CD4-positive, alpha-beta T cell treated with Interleukin-15 for 1 hour (primary cell): Measurements from ENCODE around the gene ATP8A1.

Source experiments
- DNase-seq: peaks from one replicate; pipeline ENCODE4 v3.0.0-alpha.2; 2020

The ATP8A1 gene

DNA sequence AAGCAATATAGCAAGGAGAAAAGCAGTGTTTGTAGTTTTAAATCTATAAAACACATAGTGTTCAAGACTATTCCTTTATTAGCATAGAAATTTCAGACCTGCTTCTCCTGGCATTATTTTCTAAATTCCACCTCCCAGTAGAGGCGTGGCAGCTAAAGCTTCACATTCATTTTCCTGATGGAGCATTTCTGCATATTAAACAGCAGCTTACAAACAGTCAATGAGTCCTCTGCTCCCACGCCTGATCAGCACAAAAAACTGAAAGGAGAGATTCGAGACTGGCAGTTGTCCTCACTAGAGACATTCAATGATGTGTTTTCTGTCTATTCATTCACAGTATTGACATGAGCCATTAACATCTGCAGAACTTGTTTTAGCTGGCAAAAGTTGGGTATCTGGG lies 198.2 kb downstream of the ATP8A1 start:
- no peak for DNase-seq

DNA sequence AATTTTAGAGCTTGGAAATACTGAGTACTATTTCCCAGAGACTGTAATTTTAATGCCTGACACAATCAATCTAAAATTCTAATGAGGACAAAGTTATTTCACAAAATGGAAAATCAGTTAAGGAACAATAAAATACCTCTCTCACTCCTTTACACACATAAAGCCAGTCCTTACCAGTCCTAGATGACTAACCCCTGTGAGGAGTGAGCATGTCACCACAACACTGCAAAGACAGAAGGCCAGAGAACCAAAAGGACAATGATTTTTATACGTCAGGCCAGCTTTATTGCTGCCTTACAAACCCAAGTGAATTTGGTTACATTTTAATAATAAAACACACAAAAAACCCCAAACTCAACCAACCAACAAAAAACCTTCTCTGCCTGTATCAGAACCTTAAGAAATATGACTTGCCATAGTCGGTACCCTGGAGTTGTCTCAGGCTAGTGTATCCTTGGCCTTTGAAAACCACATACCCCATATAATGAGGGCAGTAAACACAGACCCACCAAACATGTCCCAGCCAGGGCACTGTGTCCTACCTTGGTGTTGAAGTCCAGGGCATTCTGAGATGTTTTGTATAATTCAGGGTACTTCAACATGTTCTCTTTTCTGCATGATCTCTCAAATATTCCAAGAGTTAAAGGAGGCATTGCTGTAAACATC lies 202.0 kb downstream of the ATP8A1 start:
- no peak for DNase-seq

DNA sequence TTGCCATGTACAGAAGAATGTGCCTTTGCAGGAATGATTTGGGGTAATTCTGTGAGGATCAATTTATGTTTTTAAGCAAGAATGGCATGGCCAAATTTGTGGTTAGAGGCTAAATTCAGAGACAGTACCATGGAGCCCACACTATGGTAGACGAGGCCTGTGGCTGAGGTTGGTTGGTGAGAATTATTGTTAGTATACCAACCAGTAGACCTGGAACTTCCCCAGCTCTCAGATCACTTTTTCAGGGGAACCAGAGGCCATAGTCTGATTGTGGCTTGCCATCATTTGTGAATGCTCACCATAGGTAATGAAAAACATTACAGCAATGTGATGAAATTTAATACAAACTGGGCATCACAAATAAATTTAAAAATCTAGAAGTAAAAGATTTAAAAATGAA lies 203.3 kb downstream of the ATP8A1 start:
- DNase-seq = no peak

DNA sequence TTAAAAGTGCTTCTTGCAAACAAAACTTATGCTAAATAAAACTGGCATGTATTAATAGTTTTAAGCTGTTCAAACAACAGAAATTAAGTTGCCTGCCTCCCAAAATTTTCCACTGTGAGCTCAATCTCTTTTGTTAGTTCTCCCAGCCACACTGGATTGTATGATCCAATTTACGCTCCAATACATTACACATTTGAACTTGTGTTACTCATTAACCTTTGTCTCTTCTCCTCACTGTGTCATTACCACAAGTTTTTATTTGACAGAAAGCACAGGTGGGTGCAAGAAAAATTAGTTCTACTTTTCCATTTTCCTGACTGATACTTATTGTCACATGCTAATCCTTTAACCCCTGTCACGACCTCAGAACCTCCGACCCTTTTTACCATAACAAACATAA lies 204.1 kb downstream of the ATP8A1 start:
- no peak for DNase-seq

DNA sequence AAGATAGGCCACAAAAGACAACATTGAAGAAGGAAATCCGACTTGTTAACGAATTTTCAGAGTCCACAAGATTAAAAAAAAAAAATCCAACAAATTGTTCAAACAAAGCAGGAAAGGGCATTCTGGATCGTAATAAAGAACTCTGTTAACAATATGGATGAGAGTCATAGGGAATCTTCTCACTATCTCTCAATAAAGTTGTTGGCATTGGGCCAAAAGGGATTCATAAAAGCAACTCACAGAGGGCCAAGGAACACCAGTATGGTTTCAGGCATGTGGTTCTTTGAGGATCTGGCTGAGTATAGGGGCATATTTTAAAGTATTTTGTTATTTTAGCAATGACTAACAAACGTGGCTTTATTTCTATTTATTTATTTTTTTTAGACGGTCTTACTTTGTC lies 210.1 kb downstream of the ATP8A1 start:
- DNase-seq = no peak

DNA sequence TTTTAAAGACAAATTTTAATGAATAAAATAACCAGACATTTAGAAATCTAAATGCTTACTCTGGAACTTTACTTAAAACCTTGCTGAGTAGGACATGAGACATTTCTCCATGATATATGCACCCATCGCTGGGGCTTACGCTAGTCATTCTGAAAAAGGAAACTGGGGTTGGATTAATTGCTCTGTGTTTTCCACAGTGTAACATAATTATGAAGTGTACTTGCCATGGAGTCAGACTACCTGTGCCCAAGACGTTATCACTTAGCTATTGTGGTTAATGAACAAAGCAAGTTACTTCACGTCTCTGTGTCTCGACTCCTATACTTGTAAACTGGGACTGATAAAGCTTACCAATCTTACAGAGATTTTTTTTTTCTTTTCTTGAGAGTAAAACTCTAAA lies 211.9 kb downstream of the ATP8A1 start:
- no peak for DNase-seq

DNA sequence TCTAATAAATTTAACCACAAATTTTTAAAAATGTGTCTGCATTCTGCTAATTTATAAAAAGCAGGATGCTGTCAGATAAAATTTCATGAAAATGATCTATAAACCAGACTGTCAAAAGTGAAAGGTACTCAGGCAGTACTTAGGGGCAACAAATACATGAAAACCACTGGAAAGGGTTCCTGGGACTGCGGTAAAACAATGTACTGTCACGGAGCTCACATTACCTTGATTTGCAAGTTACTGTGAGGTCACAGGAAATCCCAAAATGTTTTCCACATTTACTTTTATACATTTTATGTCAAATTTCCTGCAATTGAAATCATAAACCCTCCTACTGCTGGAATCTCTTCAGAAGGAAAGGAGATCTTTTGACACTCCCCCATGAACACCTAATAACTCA lies 214.3 kb downstream of the ATP8A1 start:
- DNase-seq = no peak

DNA sequence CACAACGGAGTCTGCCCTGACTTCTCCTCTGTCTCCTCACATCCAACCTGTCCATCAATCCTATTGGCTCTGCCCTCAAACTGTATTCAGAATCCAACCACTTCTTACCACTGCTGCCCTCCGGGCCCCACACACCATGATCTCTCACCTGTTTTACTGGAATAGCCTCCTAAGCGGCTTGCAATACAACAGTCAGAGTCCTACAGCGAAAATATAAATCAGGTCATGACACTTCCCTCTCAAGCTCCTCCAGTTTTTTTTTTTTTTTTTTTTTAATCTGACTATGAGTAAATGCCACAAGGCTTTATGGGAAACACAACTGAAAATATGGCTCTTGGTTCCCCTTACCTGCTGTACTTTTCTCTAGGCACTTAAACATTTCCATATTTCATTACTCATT lies 216.8 kb downstream of the ATP8A1 start:
- no peak for DNase-seq

DNA sequence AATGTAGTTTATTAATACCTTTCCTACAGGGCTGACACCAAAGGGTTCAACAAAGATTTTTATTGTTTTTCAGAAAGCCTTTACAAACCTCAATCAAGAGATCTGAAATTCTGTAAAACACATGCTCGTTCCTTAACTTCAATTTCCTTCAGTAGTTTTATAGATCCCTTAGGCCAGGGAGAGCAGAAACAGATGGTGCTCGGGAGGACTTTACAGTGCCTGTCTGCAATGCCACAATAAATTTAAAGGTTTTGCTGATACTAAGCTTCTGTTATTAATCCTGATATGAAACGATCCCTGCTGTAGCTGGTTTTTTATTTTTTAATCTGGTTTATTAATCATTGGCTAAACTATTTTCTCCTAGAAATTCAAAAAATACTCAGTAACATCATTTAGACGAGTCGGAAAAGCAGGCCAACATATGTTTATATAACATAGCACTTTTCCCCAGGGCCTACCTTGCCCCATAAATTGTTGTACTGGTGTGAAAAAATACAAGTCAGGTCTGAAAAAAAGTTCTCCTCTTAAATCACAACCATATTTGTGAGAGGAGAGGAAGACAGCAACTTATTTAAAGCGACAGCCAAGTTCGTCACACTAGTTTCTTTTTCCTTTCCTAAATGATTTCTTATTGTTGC lies 219.9 kb downstream of the ATP8A1 start:
- no peak for DNase-seq

DNA sequence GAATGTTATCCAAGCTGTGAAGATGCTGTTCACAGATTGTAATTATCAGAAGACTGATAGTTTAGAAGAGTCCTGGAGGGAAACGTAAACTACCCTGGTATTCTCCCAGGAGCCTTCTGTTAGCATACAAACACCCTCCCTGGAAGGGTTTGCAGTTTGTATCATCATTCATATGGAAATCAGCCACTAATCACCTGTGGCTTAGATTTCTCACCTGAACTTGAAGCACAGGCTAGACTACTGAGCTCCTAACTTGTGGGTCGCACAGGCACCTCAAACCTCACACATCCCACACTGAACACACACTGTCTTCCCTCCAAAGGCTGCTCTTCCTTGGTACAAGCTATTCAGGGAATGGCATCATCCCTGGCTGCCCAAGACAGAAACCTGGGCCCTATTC lies 228.9 kb downstream of the ATP8A1 start:
- DNase-seq = no peak

DNA sequence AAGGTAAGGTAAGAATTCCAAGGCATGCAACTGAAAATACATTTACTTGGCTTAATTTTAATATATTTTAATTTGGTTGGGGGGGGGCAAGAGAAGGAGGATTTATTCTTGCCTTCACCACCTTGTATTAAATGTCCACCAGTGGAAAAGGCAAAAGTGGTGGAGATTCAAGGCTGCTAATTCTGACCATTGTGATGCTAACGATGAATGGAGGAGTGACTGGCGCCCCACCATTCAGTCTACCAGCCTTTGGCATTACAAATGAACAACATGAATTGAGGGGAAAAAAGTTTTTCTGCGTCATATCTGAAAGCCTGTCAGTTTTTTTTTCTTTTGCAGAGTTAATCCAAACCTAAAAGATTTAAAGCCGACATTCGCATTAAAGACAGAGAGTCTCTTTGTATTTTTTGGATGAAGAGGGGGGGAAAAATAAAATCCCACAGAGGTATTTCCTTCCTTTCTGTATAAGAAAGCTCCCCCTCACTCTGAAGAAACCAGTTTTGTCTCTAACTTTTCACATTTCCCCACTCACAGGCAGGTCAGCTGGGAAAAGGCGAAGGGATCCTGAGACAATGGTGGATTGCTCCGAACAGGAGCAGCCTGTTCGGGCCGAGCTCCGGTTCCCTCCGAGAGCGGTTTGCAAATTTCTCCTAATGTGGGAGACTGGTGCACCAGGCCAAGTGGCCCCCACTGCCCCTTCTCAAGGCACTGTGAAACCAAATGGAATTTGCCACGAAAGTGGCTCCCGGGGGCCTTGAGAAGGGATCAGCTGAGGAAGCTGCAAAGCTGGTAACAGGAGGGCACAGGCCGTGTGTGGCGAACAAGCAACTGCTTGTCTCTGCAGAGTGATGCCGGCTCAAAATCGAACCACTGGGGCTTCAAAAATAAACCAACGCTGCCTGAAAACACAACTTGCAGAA lies 231.5 kb downstream of the ATP8A1 start:
- no peak for DNase-seq

DNA sequence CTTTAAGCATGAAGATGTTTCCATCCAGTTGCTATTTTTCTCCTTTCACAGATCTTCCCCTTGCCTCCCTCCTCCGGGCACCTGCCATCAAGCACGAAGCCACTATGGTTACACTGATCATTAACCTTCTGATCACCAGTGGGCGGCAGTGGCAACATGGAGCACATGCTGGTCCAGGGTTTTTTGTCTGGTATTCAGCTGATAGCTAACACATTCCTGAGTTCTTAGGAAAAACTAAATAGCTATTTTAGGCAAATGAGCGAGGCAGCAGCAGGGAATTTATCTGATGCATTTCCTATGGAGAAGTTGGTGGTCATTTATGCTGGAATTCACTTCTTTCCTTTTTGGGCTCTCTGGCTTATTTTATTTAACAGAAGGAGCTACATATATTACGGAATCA lies 236.8 kb downstream of the ATP8A1 start:
- no peak for DNase-seq

DNA sequence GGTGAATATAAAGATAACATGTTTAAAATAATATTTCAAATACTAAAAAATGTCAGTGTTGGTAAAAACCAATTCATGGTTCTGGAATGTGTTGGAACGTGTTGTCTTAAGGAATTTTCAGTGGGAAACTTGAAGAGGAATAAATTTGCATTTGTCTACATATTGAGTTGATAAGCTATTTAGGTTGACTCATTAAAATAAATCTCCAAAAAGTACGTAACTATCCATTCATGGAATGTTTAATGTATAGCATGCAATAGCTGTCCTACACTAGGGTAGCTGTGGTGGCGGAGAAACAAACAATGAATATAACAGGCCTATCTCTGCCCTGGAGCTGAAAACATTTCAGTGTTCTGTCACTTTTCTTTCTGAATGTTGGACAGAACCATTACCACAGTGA lies 239.4 kb downstream of the ATP8A1 start:
- DNase-seq = no peak

DNA sequence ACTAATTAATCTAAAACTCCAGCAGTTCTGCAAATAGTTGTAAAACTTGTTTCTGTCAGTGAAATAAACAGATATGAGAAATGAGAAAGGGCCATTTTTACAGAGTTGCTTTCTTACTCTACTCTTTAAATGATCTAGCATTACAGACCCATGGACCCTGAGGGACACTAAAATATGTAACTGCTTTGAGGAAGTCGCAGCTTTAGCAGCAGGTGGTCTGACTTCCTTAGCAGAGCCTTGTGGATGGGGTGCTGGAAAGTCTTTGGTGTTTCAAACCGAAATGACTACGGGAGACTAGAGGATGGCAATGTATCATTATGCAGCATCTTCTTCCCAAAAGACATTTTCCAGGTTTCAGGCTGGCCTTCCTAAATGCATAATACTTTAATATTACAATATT lies 240.9 kb downstream of the ATP8A1 start:
- no peak for DNase-seq

DNA sequence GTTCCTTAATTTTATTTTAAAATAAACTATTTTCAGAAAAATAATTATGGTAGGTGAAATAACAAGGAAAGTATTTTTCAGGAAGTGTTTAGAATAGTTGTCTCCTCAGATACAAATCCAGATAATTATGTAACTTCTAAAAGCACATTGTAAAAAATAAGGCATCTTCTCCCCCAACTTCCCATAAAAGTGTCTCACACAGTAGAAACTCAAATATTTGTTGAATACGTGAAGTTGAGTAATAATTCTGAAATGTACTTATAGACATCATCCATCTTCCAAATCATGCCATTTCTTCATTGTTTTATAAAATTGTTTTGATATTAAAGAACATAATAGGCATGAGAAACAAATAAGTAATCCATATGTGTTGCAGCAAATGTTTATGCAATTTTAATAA lies 241.6 kb downstream of the ATP8A1 start:
- no peak for DNase-seq

DNA sequence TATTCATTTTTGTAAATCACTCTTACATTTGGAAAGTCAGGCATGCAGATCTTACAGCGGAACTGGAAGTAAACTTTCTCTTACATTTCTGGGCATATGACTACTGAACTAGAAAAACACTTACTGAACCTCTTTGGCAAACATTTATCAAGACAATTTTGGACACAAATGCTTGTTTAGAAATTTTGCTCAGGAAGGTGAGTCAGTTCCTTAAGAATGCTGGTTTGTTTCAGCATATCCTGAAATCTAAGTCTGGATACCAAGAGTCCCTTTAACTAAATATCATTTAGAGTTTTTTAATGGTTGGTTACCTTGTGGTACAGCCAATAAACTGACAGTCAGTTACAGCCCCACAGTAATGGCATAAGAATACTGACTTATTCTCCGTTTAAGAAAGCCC lies 244.7 kb downstream of the ATP8A1 start:
- DNase-seq = no peak

DNA sequence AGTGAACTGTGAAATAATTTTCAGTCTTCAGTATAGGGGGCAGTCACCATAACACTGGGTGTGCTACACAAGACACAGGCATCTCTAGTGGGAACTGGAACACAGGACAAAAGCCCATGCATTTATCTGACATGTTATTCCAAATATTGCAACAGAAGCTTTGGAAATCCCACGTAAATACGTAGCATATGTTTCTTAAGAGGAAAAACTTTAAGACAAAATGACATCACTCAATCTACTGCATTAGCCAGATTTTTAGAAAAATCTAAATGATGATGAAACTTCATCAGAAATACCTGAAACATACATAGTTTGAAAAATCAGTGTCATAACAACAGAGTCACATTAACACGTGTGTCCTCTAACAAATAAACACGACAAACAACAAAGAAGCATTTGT lies 245.1 kb downstream of the ATP8A1 start:
- DNase-seq = no peak

DNA sequence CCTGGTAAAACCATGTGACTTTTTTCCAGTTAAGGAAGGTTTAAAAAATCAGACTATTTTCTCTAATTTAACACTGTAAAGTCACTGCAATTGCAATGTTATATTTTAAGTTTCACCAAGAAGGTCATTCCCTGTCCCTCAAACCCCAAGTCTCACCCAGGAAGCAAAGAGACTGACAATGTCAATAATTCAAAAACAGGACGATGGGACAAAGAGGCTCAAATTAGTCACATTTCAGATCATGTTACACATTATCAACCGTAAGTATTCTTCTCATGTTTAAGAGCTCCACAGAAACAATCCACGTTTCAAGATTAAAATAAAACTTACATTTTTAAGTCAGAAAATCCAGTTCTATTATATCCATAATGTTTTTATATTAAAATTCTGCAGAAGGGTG lies 246.5 kb downstream of the ATP8A1 start:
- DNase-seq = no peak

DNA sequence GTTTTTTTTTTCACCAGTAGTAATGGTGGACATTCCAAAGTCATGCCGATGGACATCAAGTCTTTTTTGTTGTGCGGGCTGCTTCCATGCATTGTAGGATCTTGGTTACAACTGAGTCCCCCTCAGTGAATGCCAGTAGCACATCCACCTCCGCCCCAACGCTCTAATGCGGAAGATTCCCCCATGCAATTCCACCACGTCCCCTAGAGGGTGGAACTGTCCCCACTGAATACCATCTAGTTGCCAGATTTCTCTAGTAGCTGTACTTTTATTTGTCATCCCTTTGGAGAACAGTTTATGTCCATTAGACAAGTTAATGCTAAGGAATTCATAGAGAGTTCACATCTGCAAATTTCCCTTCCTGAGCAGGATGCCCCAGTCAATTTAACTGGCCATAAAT lies 252.9 kb downstream of the ATP8A1 start:
- no peak for DNase-seq

DNA sequence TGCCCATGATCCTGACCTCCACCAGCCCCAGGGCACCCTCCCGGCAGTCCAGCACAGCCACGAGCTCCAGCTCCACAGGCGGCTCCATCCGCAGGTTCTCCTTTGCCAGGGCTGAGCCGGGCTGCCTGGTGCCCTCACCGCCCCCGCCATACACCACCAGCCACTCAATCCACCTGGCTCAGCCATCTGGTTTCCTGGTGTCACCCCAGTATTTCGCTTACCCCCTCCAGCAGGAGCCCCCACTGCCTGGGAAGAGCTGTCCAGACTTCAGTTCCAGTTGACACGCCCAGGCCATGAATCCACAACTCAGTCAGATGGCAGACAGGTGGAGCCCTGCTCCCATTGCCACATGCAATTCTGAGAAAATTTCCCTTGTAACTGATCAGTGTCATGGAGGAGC lies 255.7 kb downstream of the ATP8A1 start:
- DNase-seq = no peak

DNA sequence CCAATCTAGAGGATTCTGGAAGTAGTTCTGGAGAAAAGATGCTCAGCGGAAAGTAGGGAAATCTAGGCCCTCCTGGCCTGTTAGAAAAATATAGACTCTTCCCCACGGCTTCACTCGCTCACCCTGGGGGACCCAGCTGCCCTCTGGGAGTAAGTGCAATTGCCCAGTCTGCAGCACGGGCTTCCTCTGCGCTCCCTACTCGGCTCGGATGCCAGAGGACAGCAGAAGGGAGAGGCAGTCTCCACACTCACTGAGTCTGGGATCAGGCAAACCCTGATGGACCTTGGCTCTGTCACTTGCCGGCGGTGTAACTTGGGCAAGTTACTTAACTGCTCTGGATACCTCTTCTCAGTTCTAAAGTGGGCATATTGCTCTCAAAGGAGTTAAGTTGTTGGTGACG lies 257.5 kb downstream of the ATP8A1 start:
- DNase-seq = no peak

DNA sequence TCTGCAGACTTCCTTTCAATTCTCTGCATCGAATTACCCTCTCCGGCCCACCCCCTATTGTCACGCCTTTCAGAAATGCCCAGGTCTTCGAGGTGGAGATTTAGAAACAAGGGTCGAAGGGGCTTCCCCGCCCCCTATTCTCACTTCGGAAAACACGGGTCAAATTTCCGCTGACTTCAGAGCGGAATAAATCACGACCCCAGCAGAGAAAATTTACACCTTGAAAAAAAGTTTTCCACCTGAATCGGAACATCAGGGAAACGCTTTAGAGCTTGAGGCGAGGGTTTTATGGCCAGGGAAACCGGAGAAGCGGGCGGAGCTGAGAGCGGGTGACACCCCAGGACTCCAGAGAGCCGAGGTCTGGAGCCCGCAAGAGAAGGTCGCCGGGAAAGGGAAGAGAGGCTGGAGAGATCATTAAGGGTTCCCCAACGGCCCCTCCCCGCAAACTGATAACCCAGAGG lies 258.0 kb downstream of the ATP8A1 start:
- DNase-seq = no peak

DNA sequence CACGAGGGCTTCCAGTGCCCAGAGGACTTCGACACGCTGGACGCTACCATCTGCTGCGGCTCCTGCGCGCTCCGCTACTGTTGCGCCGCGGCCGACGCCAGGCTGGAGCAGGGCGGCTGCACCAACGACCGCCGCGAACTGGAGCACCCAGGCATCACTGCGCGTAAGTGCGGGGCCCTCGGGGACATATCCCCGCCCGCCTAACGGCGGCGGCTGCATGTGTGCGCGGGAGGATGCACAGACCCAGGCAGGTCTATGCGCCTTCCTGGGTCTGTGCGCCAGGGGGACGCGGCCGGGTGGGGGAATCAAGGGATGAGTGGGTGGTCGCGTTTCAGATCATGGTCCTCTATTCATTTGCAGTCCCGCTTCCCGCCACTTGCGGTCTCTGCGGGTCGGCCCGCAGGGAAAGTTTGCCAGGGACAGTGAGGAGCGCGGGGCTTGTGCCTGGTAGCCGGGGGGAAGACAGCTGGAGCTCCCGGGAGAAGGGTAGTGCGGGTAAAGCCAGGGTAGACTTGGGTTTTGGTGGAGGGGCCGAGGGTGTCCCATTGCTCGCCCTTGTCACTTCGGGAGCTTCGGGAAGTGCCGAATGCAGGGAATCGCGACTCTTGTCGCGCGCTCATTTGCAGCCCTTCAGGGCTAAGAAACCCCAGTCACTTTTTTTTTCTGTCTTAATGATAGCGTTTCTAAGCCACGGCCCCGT lies 258.6 kb downstream of the ATP8A1 start:
- DNase-seq = no peak
